Myocyte (in vitro differentiated cells): ENCODE data around the gene HERPUD1. TPM values are rescaled to one million over a fixed set of nuclear protein-coding genes. Genes with fewer than 3 reads are reported as not detected.

Source experiments
- DNase-seq: peaks from one replicate; pipeline ENCODE4 v3.0.0-alpha.2; 2012; ENCODE audit warnings: low read depth
- microRNA-seq: library from miRNA; unstranded; fragments of <30 nt; microRNA quantifications from one replicate; pipeline ENCODE4, GENCODE V29; 2016
- total RNA-seq: library from RNA; depleted of rRNA; stranded (reverse); fragments of >200 nt; gene quantifications from 2 replicates; pipeline ENCODE4 v1.2.3, GENCODE V29; 2014

HERPUD1 gene
- total RNA-seq, 1 donor from 2014 or later = 327 TPM

GRCh38 chr16:56994311-56994710 is 62.4 kb downstream of the HERPUD1 start:
- no peak for DNase-seq

Small RNA genes lying within 50 kb of the gene (microRNA-seq; reads per million reads assigned to microRNA genes)
- gene MIR6863 = not detected

Other genes with a start within 250 kb of the HERPUD1 start
- 14.8 and 74.1 TPM in 2 replicates for gene MT1X, start 249.7 kb upstream of the HERPUD1 start, total RNA-seq
- 114 and 151 TPM in 2 replicates for gene NUP93, start 202.0 kb upstream of the HERPUD1 start, total RNA-seq
- 0.16 TPM in 1 of 2 replicates, not detected in the other for gene SLC12A3, start 66.9 kb upstream of the HERPUD1 start, total RNA-seq
- gene CETP, start 29.8 kb downstream of the HERPUD1 start, total RNA-seq = 0.10 TPM in 1 of 2 replicates, not detected in the other
- gene NLRC5, start 57.4 kb downstream of the HERPUD1 start, total RNA-seq = 10.0 and 15.7 TPM in 2 replicates
- 12.1 and 24.7 TPM in 2 replicates for gene CPNE2, start 160.4 kb downstream of the HERPUD1 start, total RNA-seq